Heart right ventricle (tissue), 16 donors: ENCODE measurements around the gene ATP6V0D1. TPM values are rescaled to one million over a fixed set of nuclear protein-coding genes. Genes with fewer than 3 reads are reported as not detected.

Source experiments
- ATAC-seq, 8 donors: fragments of 200-7000 bp; cut with Tn5 transposase; one replicate each; pipeline ENCODE4 v1.9.1; 2020; ENCODE audit warnings: mild to moderate bottlenecking in 8 of 8, moderate library complexity in 8 of 8, moderate number of reproducible peaks in 1 of 8
- DNase-seq, 2 donors: peaks; one replicate each; pipeline ENCODE4 v3.0.0-alpha.2; 2020
- H3K27ac ChIP-seq, 10 donors: fragments of 200-600 bp; sonication (generic) in 2 of 10; one replicate each; pipeline versions ENCODE4 v1.5.0 to v1.8.0; 2020 to 2022; ENCODE audit warnings: mild to moderate bottlenecking in 3 of 10
- H3K27me3 ChIP-seq, 7 donors: fragments of 200-600 bp; one replicate each; pipeline ENCODE4 v1.8.0; 2021 to 2022; ENCODE audit warnings: mild to moderate bottlenecking in 2 of 7
- H3K36me3 ChIP-seq, 9 donors: fragments of 200-600 bp; sonication (generic) in 1 of 9; one replicate each; pipeline versions ENCODE4 v1.5.0 to v1.8.0; 2020 to 2022; ENCODE audit warnings: mild to moderate bottlenecking in 2 of 9
- H3K4me1 ChIP-seq, 9 donors: fragments of 200-600 bp; sonication (generic) in 1 of 9; one replicate each; pipeline versions ENCODE4 v1.5.0 to v1.8.0; 2020 to 2022; ENCODE audit warnings: mild to moderate bottlenecking in 4 of 9
- H3K4me3 ChIP-seq, 10 donors: fragments of 200-600 bp; sonication (generic) in 2 of 10; one replicate each; pipeline versions ENCODE4 v1.5.0 to v1.8.0; 2020 to 2022; ENCODE audit warnings: mild to moderate bottlenecking in 7 of 10, moderate library complexity in 2 of 10
- H3K9me3 ChIP-seq, 11 donors: fragments of 200-600 bp in 10 of 11; sonication (generic) in 2 of 11; one replicate each; pipeline versions ENCODE4 v1.5.0 to v1.8.0; 2013 to 2022; ENCODE audit warnings: mild to moderate bottlenecking in 2 of 11, control low read depth in 1 of 11, moderate library complexity in 1 of 11
- CTCF ChIP-seq, 9 donors: fragments of 200-600 bp; sonication (generic) in 2 of 9; IDR thresholded peaks; one replicate each; pipeline versions ENCODE4 v1.5.0 to v1.8.0; 2021 to 2022; ENCODE audit warnings: antibody characterized with exemption in 9 of 9, mild to moderate bottlenecking in 5 of 9, moderate library complexity in 1 of 9
- WGBS, 2 donors: extraction: QIAGEN DNeasy Blood & Tissue Kit; methylation state at CpG; one replicate each; pipeline ENCODE4 v1.1.7; 2013; ENCODE audit warnings: inconsistent platforms in 1 of 2; 5-methylcytosine and 5-hydroxymethylcytosine counted together
- intact Hi-C, 10 donors: fragments of 100-400 bp; cut with DNase I; formaldehyde crosslinking; loops; one replicate each; pipeline versions ENCODE4 v1.11.1 to v1.14.2; 2022
- polyA plus RNA-seq, 2 donors: library from polyadenylated mRNA; stranded (reverse); fragments of 200-250 nt; gene quantifications; one replicate each; pipeline ENCODE4 v1.2.3, GENCODE V29; 2013
- total RNA-seq, 10 donors: library from RNA; stranded (reverse); fragmentation: NEBNext Ultra II Directional in 3 of 10; extraction: Animal tissue kit (Norgen Biotek cat#: 25700) in 3 of 10; gene quantifications; one replicate each; pipeline versions ENCODE4 v1.2.1 to v1.2.4, GENCODE V29; 2021 to 2023
- donor health status: Arrhythmogenic right ventricular cardiomyopathy.
- donor health status: ischemic (EF 13 %, LVEDD 7.1; RV severe dilation, severe dysfunction).
- donor health status: healthy with polysubstance abuse.
- donor health status: DM: no; HTN: yes; CAD: no.
- donor health status: DM: no; HTN: no; CAD: no.
- donor health status: ischemic (EF 25% LVEDD 6.9; RV normal size, moderate dysfunction).
- donor health status: ischemic (EF 25% LVEDD 5.7; RV mildly dilated, moderate dysfunction).
- donor health status: healthy.
- donor health status: DM: yes; HTN: yes; CAD: no.
- donor health status: Ischemic cardiomyopathy.
- donor health status: ischemic (EF 35%, LVEDD 5.7; RV mildly dilated, moderate dysfunction).
- donor health status: nonischemic (EF 11% LVEDD 7.7; RV severe dilation, severe dysfunction).
- donor health status: DM: yes; HTN: yes; CAD: no.
- donor health status: PGD.
- donor health status: ischemic (EF 29% LVEDD 5.4; RV normal size, mild dysfunction).
- donor health status: nonischemic (EF 23%, LVEDD 6.1; RV moderate dilation, normal function).

Gene ATP6V0D1
- total and polyA plus RNA-seq, 12 donors: 12.8 to 84.7 (median 67.5) TPM

GRCh38 chr16:67483731-67484525, 3.0 kb upstream of the ATP6V0D1 start:
- peak overlapping the region in 2 of 10 donors; percentile 92 to 96 for H3K27ac ChIP-seq
- DNase-seq: no peak
- intact Hi-C loops: loop anchor here in 1 of 10 donors (5.0 kb wide), 1 partner anchor 38 kb away; no protein-coding TSS in a partner anchor

GRCh38 chr16:67483150-67483549, 2.2 kb upstream of the ATP6V0D1 start, which contains the start of gene AGRP:
AGRP (minus strand) TSS chr16:67483547; CDS start chr16:67483398, 149 bp downstream.
- peaks cover 4 to 65% (median 41%) of the 10 kb centered on the region in 9 donors for H3K4me1 ChIP-seq
- no peak for DNase-seq

More at GRCh38 chr16:67483731-67484525, 3.0 kb upstream of the ATP6V0D1 start:
- ATAC-seq: no peak
- no peak overlapping the region for H3K4me3 ChIP-seq
- 86 to 89% methylated on average over 12 of the region's 12 CpGs for WGBS, 2 donors
- TF ChIP-seq CTCF (IDR thresholded peaks at IDR 0.05): no peak
- peaks cover 4 to 65% (median 42%) of the 10 kb centered on the region in 9 donors for H3K4me1 ChIP-seq
- no peaks in the 10 kb centered on the region for H3K27me3 ChIP-seq
- no peaks in the 10 kb centered on the region for H3K9me3 ChIP-seq
- H3K36me3 ChIP-seq: peaks cover 0 to 23% (median 11%) of the 10 kb centered on the region in 9 donors

GRCh38 chr16:67482233-67482924, 1.4 kb upstream of the ATP6V0D1 start:
- DNase-seq (no peak), ATAC-seq (no peak)
- Histone ChIP-seq H3K27me3 (no peaks in the 10 kb centered on the region), H3K9me3 (no peaks in the 10 kb centered on the region), H3K36me3 (peaks cover 0 to 30% (median 11%) of the 10 kb centered on the region in 9 donors), H3K4me3 (peak overlapping the region; percentile 31 to 99 (median 90)), H3K4me1 (peaks cover 4 to 65% (median 41%) of the 10 kb centered on the region in 9 donors), H3K27ac (peak overlapping the region in 9 of 10 donors; percentile 71 to 96 (median 87))
- WGBS, 2 donors: 78 to 80% methylated on average over 25 of the region's 25 CpGs
- intact Hi-C loops: loop anchor here in 1 of 10 donors (5.0 kb wide), 1 partner anchor 40 kb away; no protein-coding TSS in a partner anchor
- no peak for TF ChIP-seq CTCF (IDR thresholded peaks at IDR 0.05)

More at GRCh38 chr16:67483150-67483549, 2.2 kb upstream of the ATP6V0D1 start, which contains the start of gene AGRP:
- Histone ChIP-seq H3K27ac (peak within 1 kb of the TSS in 8 of 10 donors; percentile 71 to 96 (median 88)), H3K4me3 (peak within 1 kb of the TSS in 5 of 10 donors; percentile 70 to 99 (median 92)), H3K27me3 (no peaks in the 10 kb centered on the region), H3K9me3 (no peaks in the 10 kb centered on the region), H3K36me3 (peaks cover 0 to 26% (median 11%) of the 10 kb centered on the region in 9 donors)
- intact Hi-C loops: loop anchor here in 1 of 10 donors (5.0 kb wide), 1 partner anchor 39 kb away; no protein-coding TSS in a partner anchor
- TF ChIP-seq CTCF (IDR thresholded peaks at IDR 0.05): no peak
- 95% methylated on average over 6 of the region's 6 CpGs for WGBS, 2 donors
- no peak for ATAC-seq
